Measurements from ENCODE around the gene CACNA2D1.

Gene CACNA2D1

GRCh38 chr7:82410461-82410860 is 33.1 kb downstream of the CACNA2D1 start:
- no peak overlapping the region for H3K27ac ChIP-seq
- no peak for TF ChIP-seq ZFX (IDR thresholded peaks at IDR 0.05; ENCODE audit: borderline replicate concordance)
- TF ChIP-seq CTCF (IDR thresholded peaks at IDR 0.05) = no peak

- no peak for TF ChIP-seq CTCF (IDR thresholded peaks at IDR 0.05)
- no peak for TF ChIP-seq ZFX (IDR thresholded peaks at IDR 0.05; ENCODE audit: borderline replicate concordance)
- H3K27ac ChIP-seq = no peak overlapping the region
These were observed 36.6 kb downstream of the CACNA2D1 start for GRCh38 chr7:82406937-82407336.

GRCh38 chr7:82405301-82405700 is 38.3 kb downstream of the CACNA2D1 start:
- H3K27ac ChIP-seq = no peak overlapping the region
- TF ChIP-seq CTCF (IDR thresholded peaks at IDR 0.05) = no peak
- TF ChIP-seq ZFX (IDR thresholded peaks at IDR 0.05; ENCODE audit: borderline replicate concordance) = no peak

- TF ChIP-seq CTCF (IDR thresholded peaks at IDR 0.05) (no peak), ZFX (IDR thresholded peaks at IDR 0.05; ENCODE audit: borderline replicate concordance) (no peak)
- H3K27ac ChIP-seq = no peak overlapping the region
These were observed 38.9 kb downstream of the CACNA2D1 start for GRCh38 chr7:82404652-82405051.

GRCh38 chr7:82404094-82404493 is 39.5 kb downstream of the CACNA2D1 start:
- TF ChIP-seq CTCF (IDR thresholded peaks at IDR 0.05) (no peak), ZFX (IDR thresholded peaks at IDR 0.05; ENCODE audit: borderline replicate concordance) (no peak)

GRCh38 chr7:82397879-82398524 is 45.6 kb downstream of the CACNA2D1 start:
- no peak overlapping the region for H3K27ac ChIP-seq
- TF ChIP-seq CTCF (IDR thresholded peaks at IDR 0.05) (no peak), ZFX (IDR thresholded peaks at IDR 0.05; ENCODE audit: borderline replicate concordance) (no peak)

More at GRCh38 chr7:82404094-82404493, 39.5 kb downstream of the CACNA2D1 start:
- H3K27ac ChIP-seq = no peak overlapping the region

- H3K27ac ChIP-seq = no peak overlapping the region
- TF ChIP-seq CTCF (IDR thresholded peaks at IDR 0.05) = no peak
- no peak for TF ChIP-seq ZFX (IDR thresholded peaks at IDR 0.05; ENCODE audit: borderline replicate concordance)
These were observed 47.2 kb downstream of the CACNA2D1 start for GRCh38 chr7:82396343-82396742.

Measured in 22Rv1 (cell line).